Body of pancreas (tissue), 4 donors: ENCODE results near the gene SUN2.

ENCODE experiments used
- POLR2A ChIP-seq, 3 donors: fragments of 450-650 bp; IDR thresholded peaks; one replicate each; pipeline ENCODE4 v1.6.1; 2016; ENCODE audit warnings: antibody characterized with exemption in 3 of 3, mild to moderate bottlenecking in 2 of 3
- TF ChIP-seq, protein P1 (sequence below), 7 experiments: fragments of 450-650 bp in 4 of 7; fragments of 200-600 bp in 3 of 7; sonication (generic) in 3 of 7; IDR thresholded peaks; one replicate each; pipeline ENCODE4 v1.5.1; 2016 to 2019; ENCODE audit warnings: antibody characterized with exemption in 7 of 7

DNA sequence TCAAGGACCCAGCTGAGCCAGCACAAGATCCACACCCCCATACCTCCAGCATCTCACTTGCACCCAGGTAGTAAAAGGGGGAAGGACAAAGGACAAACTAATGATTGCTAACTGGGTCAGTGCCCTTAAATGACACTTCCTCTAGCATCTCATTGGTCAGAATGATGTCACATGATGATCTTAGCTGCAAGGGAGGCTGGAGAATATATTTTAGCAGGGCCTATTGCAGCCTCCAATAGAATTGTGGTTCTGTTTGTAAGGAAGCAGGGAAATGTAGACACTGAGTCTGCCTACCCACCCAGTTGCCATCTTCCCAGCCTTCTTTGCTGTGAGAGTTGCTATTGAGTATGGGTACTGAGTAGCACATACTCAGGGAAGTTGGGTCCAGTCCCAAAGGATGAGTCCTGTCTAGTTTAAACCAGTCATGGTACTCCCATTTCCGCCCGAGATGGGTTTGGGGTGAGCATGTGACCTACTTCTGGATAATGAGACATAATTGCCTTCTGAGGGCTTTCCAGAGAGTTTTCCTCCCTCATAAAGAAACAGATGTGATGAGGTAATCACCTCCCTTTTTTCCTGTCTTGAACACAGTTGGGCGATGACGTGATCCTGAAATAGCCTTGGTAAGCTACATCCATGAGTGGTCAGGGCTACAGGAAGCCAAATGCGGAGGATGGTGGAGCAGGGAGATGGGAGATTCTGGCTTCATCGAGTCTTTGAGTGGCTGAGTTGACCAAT, 43.6 kb upstream of the SUN2 start:
- TF ChIP-seq, protein P1, sequence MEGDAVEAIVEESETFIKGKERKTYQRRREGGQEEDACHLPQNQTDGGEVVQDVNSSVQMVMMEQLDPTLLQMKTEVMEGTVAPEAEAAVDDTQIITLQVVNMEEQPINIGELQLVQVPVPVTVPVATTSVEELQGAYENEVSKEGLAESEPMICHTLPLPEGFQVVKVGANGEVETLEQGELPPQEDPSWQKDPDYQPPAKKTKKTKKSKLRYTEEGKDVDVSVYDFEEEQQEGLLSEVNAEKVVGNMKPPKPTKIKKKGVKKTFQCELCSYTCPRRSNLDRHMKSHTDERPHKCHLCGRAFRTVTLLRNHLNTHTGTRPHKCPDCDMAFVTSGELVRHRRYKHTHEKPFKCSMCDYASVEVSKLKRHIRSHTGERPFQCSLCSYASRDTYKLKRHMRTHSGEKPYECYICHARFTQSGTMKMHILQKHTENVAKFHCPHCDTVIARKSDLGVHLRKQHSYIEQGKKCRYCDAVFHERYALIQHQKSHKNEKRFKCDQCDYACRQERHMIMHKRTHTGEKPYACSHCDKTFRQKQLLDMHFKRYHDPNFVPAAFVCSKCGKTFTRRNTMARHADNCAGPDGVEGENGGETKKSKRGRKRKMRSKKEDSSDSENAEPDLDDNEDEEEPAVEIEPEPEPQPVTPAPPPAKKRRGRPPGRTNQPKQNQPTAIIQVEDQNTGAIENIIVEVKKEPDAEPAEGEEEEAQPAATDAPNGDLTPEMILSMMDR (IDR thresholded peaks at IDR 0.05): no peak
- TF ChIP-seq POLR2A (IDR thresholded peaks at IDR 0.05): no peak
